SK-MEL-5 (cell line): ENCODE measurements around the gene CAMK1. TPM values are rescaled to one million over a fixed set of nuclear protein-coding genes. Genes with fewer than 3 reads are reported as not detected.

Source experiments
- DNase-seq: peaks from one replicate; pipeline ENCODE4 v3.0.0-alpha.2; 2016; ENCODE audit warnings: low read depth, low spot score
- in situ Hi-C: cut with HindIII; loops from 2 replicates; pipeline ENCODE4 v1.10.0; 2016; ENCODE audit warnings: low sequenced_read_pairs, high pct_unique_total_duplicates, low pct_unique_long_range_greater_than_20kb
- total RNA-seq: library from RNA; depleted of rRNA; stranded (reverse); fragments of >200 nt; shearing (Covaris generic); gene quantifications from 2 replicates; pipeline ENCODE4 v1.2.3, GENCODE V29; 2014

The CAMK1 gene
- total RNA-seq, 1 experiment from 2014 or later, result 0.32 TPM

DNA sequence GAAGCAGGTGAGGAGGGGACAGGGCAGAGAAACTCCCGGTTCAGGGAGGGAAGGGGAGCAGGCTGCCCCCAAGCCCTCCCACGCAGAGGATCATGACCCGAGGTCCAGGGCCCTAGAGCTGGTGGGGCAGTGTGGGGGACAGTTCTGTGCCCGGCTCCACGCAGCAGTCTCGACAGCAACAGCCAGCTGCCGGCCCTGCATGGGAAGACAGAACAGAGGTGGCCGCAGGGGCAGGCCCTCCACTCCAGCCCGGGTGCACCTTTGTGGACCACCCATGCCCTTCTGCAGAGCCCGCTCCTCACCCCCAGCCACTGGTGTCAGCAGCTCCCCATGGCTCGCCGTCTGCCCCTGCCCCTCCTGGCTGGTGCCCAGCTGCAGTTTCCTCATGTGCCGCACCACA is 12.3 kb downstream of the CAMK1 start:
- in situ Hi-C loops, result no loop called here
- DNase-seq, result no peak

DNA sequence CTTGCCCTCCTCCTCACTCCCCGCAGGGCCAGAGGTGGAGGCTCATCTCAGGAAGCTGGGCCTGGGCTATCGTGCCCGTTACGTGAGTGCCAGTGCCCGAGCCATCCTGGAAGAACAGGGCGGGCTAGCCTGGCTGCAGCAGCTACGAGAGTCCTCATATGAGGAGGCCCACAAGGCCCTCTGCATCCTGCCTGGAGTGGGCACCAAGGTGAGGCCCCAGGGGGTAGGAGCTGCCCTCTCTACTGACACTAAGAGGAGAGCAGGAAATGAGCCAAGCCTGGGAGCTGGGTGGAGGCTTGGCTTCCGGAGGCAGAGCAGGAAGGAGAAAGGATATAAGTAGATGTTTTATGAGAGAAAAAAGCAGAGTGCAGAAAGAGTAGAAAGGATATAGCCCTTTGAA is 15.1 kb downstream of the CAMK1 start:
- in situ Hi-C loops, result no loop called here
- DNase-seq, result no peak

DNA sequence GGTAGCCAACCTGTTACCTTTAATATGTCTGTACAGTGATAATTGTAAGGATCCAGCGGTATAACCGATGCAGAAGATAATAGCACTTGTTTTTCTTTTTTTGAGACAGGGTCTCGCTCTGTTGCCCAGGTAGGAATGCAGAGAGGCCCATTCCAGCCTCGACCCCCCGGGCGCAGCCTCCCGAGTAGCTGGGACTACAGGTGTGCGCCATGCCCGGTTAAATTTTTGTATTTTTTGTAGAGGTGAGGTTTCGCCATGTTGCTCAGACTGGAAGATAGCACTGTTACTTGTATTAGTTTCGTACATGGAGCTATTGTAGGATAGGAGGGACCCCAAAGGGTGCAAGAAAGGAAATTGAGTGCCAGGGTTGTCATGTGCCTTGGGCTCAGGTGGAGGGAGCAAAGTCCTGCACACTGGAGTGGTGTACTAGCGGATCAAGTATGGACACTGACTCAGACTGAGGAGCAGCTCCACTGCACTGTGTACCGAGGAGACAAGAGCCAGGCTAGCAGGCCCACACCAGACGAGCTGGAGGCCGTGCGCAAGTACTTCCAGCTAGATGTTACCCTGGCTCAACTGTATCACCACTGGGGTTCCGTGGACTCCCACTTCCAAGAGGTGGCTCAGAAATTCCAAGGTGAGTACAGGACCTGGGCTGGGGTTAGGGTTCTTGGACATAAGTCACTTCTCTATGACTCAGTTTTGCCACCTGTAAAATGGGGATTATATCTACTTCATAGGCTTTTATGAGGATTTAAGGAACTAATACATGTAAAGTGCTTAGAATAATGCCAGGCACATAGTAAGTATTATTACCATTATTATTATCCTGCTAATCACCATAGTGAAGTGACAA is 19.0 kb downstream of the CAMK1 start:
- in situ Hi-C loops, result no loop called here

DNA sequence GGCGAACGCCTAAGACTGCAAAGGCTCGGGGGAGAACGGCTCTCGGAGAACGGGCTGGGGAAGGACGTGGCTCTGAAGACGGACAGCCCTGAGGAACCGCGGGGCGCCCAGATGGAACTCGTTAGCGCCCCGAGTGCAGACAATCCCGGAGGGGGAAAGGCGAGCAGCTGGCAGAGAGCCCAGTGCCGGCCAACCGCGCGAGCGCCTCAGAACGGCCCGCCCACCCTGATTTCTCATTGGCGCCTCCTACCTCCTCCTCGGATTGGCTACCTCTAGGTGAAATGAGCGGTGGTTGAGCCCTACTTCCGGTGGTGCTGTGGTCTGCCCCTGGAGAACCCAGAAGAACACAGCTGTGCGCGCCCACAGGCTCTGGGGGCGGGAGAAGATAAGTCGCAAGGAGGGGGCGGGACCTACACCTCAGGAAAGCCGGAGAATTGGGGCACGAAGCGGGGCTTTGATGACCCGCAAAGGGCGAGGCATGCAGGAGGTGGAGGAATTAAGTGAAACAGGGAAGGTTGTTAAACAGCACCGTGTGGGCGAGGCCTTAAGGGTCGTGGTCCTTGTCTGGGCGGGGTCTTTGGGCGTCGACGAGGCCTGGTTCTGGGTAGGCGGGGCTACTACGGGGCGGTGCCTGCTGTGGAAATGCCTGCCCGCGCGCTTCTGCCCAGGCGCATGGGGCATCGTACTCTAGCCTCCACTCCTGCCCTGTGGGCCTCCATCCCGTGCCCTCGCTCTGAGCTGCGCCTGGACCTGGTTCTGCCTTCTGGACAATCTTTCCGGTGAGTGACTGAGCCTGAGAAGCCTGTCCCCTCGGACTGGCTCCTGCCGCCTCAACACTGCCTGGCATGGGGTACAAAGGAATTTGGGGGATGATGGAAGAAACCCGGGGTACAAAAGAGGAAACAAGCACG is 19.8 kb downstream of the CAMK1 start, which contains the start of gene OGG1:
TSS of gene OGG1 (plus strand) at position 308 of the 911 bp plus-strand sequence. CDS start at position 643, 335 bp downstream.
- in situ Hi-C loops, result no loop called here
- DNase-seq, result peak; percentile 98

More for the DNA sequence above, 19.0 kb downstream of the CAMK1 start:
- DNase-seq, result no peak

DNA sequence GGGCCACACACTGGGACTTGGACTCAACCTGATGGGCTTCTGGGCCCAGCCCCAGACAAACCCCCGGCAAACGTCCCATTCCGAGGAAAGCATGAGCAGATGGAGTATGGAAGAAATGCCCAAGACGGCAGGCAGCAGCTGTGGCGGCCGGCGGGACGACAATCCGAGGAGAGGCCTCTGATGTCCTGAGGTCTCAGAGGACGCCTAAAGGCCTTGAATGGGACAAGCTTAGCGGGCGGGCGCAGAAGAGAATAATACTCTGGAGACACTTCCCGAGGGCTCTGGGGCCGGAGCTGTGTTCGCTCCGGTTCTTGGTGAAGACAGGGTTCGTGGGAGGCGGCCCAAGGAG is 20.5 kb downstream of the CAMK1 start:
- DNase-seq, result no peak

DNA sequence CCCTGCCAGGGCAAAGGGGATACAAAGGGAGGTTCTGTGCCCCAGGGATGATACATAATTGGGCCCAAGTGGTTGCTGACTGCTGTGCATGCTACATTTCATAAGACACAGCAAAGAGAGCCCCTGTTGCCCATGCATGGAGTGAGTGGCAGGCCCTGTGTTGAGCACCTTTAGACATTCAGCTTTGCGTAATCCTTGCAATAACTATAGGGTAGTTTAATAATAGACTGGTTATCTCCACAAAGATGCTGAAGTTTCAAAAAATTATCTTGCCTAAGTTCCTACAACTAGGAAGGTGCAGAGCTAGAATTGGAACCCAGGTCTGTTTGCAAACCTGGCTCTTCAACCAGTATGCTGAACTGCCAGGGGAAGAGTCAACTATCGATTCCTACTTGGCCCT is 21.7 kb downstream of the CAMK1 start:
- in situ Hi-C loops, result no loop called here
- no peak for DNase-seq

More for the DNA sequence above, 20.5 kb downstream of the CAMK1 start:
- in situ Hi-C loops, result no loop called here

DNA sequence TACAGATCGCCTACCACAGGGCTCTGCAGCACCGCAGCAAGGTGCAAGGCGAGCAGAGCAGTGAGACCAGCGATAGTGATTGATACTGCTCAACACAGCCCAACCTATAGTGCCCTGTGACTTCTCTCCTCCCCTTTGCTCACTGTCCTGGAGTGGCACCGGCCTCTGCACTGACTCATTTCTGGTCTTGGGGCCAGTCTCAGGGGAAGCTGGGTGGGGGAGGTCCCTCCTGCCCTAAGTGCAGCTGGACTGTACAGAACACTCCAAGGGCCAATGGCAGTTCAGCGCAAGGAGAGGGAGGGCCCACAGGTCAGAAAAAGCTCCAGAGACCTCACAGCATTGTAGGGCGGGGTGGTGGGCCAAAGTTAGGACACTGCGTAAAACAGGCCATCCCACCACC is 22.5 kb downstream of the CAMK1 start:
- no peak for DNase-seq
- in situ Hi-C loops, result no loop called here

DNA sequence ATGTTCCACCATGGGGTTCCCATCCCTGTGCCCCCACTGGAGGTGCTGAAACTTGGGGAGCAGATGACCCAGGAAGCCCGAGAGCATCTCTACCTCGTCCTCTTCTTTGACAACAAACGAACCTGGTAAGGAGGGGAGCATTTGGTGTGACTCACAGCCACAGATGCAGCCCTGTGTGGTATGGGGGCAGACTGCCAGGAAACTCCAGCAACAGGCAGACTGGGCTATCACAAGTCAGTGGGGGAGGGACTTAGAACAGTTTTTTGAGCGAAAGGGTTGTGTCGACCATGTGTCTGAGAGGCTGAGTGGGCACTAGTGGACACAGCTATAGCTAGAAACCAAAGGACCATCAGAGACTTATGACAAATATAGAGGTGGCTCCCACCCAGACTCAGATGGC is 23.4 kb downstream of the CAMK1 start:
- DNase-seq, result no peak
- in situ Hi-C loops, result no loop called here

DNA sequence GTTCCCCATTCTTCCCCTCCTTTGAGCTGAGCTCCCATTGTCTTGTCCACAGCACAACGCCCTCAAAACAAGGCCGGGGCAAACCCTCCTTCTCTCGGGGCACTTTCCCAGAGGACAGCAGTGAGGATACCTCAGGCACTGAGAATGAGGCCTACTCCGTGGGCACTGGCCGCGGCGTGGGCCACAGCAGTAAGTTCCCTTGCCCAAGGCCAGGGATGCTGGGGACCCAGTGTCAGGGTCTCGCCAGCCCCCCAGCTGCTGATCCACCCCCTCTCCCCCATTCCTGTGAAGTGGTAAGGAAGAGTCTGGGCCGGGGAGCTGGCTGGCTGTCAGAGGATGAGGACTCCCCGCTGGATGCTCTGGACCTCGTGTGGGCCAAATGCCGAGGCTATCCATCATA is 24.2 kb downstream of the CAMK1 start:
- in situ Hi-C loops, result no loop called here

DNA sequence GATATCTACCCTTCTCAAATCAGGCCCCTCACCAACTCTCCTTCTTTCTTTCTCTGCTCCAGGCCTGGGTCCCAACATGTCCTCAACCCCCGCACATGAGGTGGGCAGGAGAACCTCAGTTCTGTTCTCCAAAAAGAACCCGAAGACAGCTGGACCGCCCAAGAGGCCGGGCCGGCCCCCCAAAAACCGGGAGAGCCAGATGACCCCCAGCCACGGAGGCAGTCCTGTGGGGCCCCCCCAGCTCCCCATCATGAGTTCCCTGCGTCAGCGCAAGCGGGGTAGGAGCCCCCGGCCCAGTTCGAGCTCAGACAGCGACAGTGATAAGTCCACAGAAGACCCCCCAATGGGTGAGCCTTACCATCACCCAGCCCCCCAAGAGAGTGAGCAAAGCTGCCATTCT is 25.6 kb downstream of the CAMK1 start:
- in situ Hi-C loops, result no loop called here
- DNase-seq, result no peak

More for the DNA sequence above, 24.2 kb downstream of the CAMK1 start:
- no peak for DNase-seq

DNA sequence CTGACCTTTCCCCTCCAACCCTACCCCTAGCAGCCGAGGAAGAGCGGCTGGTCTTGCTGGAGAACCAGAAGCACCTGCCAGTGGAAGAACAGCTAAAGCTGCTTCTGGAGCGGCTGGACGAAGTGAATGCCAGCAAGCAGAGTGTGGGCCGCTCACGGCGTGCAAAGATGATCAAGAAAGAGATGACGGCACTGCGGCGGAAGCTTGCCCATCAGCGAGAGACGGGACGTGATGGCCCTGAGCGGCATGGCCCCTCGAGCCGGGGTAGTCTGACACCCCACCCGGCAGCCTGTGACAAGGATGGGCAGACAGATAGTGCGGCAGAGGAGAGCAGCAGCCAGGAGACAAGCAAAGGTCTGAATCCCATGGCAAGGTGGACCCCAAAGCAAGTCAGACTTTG is 26.2 kb downstream of the CAMK1 start:
- in situ Hi-C loops, result no loop called here
- no peak for DNase-seq

DNA sequence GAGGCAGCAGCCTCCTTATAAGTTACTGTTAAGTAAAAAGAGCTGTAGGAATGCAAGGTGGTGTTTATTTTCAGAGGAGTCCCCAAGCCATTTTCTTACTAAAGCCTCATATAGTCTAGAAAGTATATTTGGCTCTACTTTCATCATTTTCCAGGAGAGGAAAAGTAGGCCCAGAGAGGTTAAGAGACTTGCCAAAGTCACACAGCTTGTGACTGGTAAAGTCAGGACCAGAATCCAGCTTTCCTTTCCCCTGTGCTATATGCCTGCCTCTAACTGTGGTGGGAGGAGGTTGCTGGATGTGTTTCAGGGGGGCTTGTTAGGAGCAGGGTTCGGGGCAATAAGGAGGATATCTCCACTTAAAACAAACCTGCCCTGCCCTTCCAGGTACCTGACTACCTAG is 27.2 kb downstream of the CAMK1 start:
- in situ Hi-C loops, result no loop called here
- no peak for DNase-seq

DNA sequence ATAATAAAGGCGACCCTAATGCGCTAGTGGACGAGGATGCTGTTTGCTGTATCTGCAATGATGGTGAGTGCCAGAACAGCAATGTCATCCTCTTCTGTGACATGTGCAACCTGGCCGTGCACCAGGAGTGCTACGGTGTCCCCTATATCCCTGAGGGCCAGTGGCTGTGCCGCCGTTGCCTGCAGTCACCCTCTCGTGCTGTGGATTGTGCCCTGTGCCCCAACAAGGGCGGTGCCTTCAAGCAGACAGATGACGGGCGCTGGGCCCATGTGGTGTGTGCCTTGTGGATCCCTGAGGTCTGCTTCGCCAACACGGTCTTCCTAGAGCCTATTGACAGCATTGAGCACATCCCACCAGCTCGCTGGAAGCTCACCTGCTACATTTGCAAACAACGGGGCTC is 30.6 kb downstream of the CAMK1 start:
- in situ Hi-C loops, result no loop called here
- no peak for DNase-seq

DNA sequence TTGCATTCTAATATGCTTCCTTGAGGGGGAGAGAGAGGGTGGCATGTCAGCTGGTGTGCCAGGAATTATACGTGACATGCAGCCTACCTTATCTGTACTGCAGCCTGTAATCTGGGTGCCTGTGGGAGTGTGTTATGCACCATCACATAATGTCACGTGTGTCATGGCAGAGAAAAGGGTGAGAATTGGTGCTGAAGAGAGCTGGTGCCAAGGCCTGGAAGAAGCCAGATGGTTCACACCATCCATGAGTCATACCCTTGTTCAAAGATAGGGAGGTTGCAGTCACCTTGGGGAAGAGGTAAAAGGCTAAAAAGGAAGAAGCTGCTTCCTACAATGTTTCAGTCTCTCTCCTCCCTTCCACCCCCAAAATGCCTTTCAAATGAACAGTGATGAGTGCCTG is 32.9 kb downstream of the CAMK1 start:
- DNase-seq, result no peak
- in situ Hi-C loops, result no loop called here

DNA sequence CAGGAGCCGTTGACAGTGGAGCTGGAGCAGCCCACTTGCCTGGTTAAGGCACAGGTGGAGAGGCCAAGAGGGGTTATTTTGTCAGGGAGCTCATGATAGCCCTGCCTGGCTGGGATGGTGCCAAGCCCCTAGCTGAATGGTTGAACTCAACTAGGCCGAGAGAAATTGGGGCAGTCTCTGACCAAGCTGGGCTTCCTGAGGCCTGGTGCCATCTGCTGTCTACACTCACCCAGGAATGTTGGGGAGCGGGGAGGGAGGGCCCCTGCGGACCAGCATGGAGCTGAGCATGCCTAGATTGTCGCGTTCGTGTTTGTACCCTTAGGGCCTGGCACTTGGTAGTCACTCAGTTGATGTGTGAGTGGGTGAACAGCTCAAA is 37.0 kb downstream of the CAMK1 start:
- DNase-seq, result no peak

DNA sequence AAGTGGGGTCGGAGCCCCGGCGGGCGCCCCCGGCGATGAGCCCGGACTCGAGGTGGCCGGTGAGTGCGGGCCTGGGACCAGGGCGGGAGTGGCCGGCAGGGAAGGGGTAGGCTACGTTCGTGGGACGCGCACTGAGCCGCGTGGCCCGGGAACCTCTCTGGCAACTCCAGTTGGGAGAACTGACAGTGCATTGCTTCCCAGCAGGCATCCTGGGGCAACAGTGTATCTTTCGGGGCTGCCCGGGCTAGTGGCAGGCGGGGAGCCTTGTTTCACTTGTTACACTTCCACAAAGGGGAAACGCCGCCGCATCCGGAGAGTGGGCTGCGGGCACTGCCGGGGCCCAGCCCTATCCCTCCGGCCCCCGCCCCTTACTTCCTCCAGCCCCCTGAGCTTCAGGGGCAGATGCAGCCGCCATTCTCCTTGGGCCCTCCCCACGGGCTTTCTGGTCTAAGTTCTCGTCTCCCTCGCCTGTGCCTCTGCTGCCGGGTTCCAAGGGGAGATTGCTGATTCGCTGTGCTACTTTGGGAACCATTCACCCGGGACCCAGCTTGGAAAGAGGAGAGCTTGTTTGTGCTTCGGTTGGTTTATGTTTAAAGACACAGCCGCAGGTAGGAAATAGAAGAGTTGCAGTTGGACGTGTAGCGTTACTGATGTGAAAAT is 37.5 kb downstream of the CAMK1 start:
- no peak for DNase-seq
- in situ Hi-C loops, result no loop called here

More for the DNA sequence above, 37.0 kb downstream of the CAMK1 start:
- in situ Hi-C loops, result no loop called here

DNA sequence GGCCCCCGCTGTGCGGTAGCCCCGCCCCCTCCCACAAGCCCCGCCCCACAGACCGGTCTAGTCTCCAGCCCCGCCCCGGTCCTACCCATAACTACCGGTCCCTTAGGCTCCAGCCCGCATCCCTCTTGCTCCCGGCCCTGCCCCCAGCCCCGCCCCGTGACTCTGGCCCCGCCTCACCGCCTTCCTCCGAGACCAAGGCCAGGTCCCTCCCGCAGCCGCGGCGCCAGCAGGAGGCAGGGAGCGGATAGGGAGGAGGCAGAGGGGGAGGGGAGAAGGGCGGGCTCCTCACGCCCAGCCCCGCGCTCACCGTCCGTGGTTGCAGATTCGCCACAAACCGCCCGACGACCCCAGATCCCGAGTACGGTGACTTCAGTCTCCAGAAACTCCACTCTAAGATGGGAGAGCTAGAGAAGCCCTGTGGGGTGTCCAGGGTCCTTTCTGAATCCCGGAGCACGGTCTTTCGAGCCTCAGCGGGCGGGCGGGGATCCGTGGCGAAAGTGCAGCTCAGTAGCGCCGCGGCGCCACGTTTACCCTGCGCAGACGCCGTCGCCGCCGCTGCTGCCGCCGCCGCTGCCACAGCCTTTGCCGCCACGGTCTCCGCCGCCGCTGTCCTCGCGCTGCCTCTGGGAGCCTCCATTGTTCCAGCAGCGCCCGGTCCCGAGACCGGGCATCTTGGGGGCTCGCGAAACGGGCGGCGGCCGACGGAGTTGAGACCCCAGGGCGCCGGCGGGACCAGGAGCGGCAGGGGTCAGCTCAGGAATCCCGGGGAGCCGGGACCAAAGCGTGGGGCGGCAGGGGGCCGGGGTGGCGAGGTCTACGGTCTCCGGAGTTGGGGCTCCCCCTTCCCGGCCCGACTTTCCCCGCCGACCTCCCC is 38.3 kb downstream of the CAMK1 start, which contains the start of gene BRPF1:
TSS of gene BRPF1 (plus strand) at position 530 of the 874 bp plus-strand sequence. CDS start 2,406 bp downstream, outside the sequence.
- in situ Hi-C loops, result no loop called here
- peak; percentile 98 for DNase-seq
